GM15510 (cell line): ENCODE results near the gene RBM47.

ENCODE experiments used
- POLR2A ChIP-seq: IDR thresholded peaks from 3 replicates; pipeline ENCODE4 v1.6.1; 2011; ENCODE audit warnings: borderline replicate concordance; ENCODE audit not compliant: insufficient read length; ENCODE audit errors: extremely low read depth

RBM47 gene

GRCh38 chr4:40584517-40585141 is 45.0 kb downstream of the RBM47 start:
- no peak for TF ChIP-seq POLR2A

GRCh38 chr4:40583850-40584439 is 45.7 kb downstream of the RBM47 start:
- no peak for TF ChIP-seq POLR2A

- TF ChIP-seq POLR2A: no peak
These were observed 47.3 kb downstream of the RBM47 start for GRCh38 chr4:40582413-40582812.

GRCh38 chr4:40581254-40582140 is 48.2 kb downstream of the RBM47 start:
- no peak for TF ChIP-seq POLR2A

- TF ChIP-seq POLR2A: no peak
These were observed 49.7 kb downstream of the RBM47 start for GRCh38 chr4:40579983-40580382.

- no peak for TF ChIP-seq POLR2A
These were observed 51.9 kb downstream of the RBM47 start for GRCh38 chr4:40577588-40578253.

GRCh38 chr4:40576651-40577480 is 52.8 kb downstream of the RBM47 start:
- no peak for TF ChIP-seq POLR2A

GRCh38 chr4:40575846-40576245 is 53.8 kb downstream of the RBM47 start:
- no peak for TF ChIP-seq POLR2A

GRCh38 chr4:40573593-40574311 is 55.9 kb downstream of the RBM47 start:
- no peak for TF ChIP-seq POLR2A

- no peak for TF ChIP-seq POLR2A
These were observed 56.9 kb downstream of the RBM47 start for GRCh38 chr4:40572692-40573310.

- no peak for TF ChIP-seq POLR2A
These were observed 58.5 kb downstream of the RBM47 start for GRCh38 chr4:40571208-40571607.

GRCh38 chr4:40570348-40571077 is 59.2 kb downstream of the RBM47 start:
- no peak for TF ChIP-seq POLR2A
